ENCODE data around the gene SULT2B1.
"Not testable (repeated sequence)": the region's sequence is repeated elsewhere in the genome, so short reads cannot be mapped to it uniquely, and the experiment has no call there.

SULT2B1 gene

GRCh38 chr19:48575931-48576622 is 24.1 kb downstream of the SULT2B1 start:
- no peak for TF ChIP-seq CTCF (IDR thresholded peaks at IDR 0.05; ENCODE audit: insufficient read depth, low read depth, low read length, missing control alignments)
- DNase-seq (ENCODE audit: low read depth), result no peak
- H3K4me3 ChIP-seq (ENCODE audit: low read depth, low read length), result no peak overlapping the region

DNA sequence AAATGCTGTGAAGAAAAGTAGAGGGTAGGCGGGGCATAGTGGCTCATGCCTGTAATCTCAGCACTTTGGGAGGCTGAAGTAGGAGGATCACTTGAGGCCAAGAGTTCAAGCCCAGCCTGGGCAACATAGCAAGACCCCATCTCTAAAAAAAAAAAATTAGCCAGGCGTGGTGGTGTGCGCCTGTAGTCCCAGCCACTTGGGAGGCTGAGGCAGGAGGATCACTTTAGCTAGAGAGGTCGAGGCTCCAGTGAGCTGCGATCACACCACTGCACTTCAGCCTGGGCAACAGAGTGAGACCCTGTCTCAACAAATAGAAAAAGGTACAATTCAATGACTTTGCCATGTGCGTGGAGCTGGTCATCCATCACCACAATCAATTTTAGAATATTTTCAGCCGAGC is 25.9 kb downstream of the SULT2B1 start:
- not testable (repeated sequence) for H3K4me3 ChIP-seq (ENCODE audit: low read depth, low read length); DNase-seq (ENCODE audit: low read depth)

GRCh38 chr19:48578891-48579290 is 26.9 kb downstream of the SULT2B1 start:
- H3K4me3 ChIP-seq (ENCODE audit: low read depth, low read length), result no peak overlapping the region
- TF ChIP-seq CTCF (IDR thresholded peaks at IDR 0.05; ENCODE audit: insufficient read depth, low read depth, low read length, missing control alignments), result no peak
- DNase-seq (ENCODE audit: low read depth), result no peak

DNA sequence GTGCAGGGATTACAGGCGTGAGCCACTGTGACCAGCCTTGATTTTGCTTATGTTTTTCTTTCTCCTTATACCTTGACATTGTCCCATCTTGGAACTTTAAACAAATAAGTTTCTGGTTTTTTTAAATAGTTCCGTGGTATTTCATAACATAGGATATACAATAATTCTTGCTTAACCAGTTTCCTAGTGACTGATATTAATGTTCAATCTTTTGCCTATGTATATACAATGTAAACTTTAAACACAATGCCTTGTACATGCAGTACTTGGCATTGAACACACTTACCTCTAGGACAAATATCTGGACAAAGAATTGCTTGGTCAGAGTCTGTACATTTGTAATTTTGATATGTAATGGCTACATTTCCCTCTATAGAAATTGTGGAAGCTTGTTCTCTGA is 30.2 kb downstream of the SULT2B1 start:
- TF ChIP-seq CTCF (IDR thresholded peaks at IDR 0.05; ENCODE audit: insufficient read depth, low read depth, low read length, missing control alignments), result no peak
- no peak overlapping the region for H3K4me3 ChIP-seq (ENCODE audit: low read depth, low read length)
- no peak for DNase-seq (ENCODE audit: low read depth)

GRCh38 chr19:48587387-48587786 is 35.4 kb downstream of the SULT2B1 start:
- no peak overlapping the region for H3K4me3 ChIP-seq (ENCODE audit: low read depth, low read length)
- no peak for TF ChIP-seq CTCF (IDR thresholded peaks at IDR 0.05; ENCODE audit: insufficient read depth, low read depth, low read length, missing control alignments)
- no peak for DNase-seq (ENCODE audit: low read depth)

DNA sequence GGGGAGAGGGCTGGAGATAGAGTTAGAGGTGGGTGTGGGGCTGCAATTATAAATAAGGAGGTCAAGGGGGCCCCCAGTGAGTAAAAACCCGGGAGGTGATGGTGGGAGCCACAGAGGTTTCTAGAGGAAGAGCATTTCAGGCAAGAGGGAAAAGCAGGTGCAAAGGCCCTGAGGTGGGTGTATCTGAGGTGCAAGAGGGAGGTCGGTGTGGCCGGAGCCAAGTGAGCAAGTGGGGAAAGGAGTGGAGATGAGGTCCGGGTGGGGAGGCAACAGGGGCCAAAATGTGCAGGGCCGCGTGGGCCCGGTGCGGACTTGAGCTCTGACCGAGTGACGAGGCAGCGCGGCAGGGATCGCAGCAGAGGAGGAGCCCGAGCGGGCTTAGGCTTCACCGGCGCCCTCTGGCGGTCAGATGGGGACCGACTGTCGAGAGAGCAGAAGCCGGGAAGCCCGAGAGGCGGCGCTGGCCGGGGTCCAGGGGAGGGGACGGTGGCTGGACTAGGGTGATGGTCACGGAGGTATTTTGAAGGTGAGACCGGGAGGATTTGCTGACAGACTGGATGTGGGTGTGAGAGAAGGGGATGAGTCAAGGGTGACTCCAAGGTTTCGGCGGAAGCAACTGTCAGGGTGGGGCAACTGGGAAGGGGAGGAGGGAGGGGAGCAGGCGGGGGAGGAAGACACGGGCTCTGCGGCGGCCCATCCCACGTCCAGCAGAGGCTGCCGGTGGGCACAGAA is 36.9 kb downstream of the SULT2B1 start:
- peak; percentile 87 for DNase-seq (ENCODE audit: low read depth)
- H3K4me3 ChIP-seq (ENCODE audit: low read depth, low read length), result no peak overlapping the region
- peak; percentile 96 for TF ChIP-seq CTCF (IDR thresholded peaks at IDR 0.05; ENCODE audit: insufficient read depth, low read depth, low read length, missing control alignments)

DNA sequence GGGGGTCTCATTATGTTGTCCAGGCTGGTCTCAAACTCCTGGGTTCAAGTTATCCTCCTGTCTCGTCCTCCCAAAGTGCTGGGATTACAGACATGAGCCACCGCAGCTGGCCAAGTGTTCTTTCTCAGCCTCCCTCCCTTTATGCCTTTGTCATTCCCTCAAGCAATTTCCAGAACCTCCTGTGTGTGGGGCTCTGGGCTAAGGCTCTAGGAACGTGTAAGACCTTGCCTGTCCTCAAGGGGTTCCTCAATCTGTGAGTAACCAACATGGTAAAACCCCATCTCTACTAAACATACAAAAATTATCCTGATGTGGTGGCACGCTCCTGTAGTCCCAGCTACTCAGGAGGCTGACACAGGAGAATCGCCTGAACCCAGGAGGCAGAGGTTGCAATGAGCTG is 39.0 kb downstream of the SULT2B1 start:
- no peak for DNase-seq (ENCODE audit: low read depth)
- no peak overlapping the region for H3K4me3 ChIP-seq (ENCODE audit: low read depth, low read length)
- no peak for TF ChIP-seq CTCF (IDR thresholded peaks at IDR 0.05; ENCODE audit: insufficient read depth, low read depth, low read length, missing control alignments)
